Liver (tissue), 9 donors: ENCODE results near the gene NKD2. TPM values are rescaled to one million over a fixed set of nuclear protein-coding genes. Genes with fewer than 3 reads are reported as not detected.

Experiments used
- DNase-seq: peaks from one replicate; pipeline ENCODE4 v3.0.0-alpha.2; 2017; ENCODE audit warnings: low spot score
- H3K27ac ChIP-seq, 2 donors: one replicate each; pipeline ENCODE4 v1.7.0; 2013; ENCODE audit warnings: inconsistent platforms in 2 of 2, low read length in 2 of 2, control low read depth in 1 of 2, low read depth in 1 of 2, mild to moderate bottlenecking in 1 of 2
- H3K27me3 ChIP-seq, 4 donors: one replicate each; pipeline versions ENCODE4 v1.6.1 to v1.7.0; 2013; ENCODE audit warnings: low read length in 3 of 4, inconsistent platforms in 1 of 4, mild to moderate bottlenecking in 1 of 4, moderate library complexity in 1 of 4; ENCODE audit not compliant: control insufficient read depth in 4 of 4, insufficient read depth in 4 of 4
- H3K36me3 ChIP-seq, 4 donors: one replicate each; pipeline versions ENCODE4 v1.6.1 to v1.7.0; 2013; ENCODE audit warnings: low read length in 3 of 4, mild to moderate bottlenecking in 3 of 4, low read depth in 1 of 4, moderate library complexity in 1 of 4; ENCODE audit not compliant: control insufficient read depth in 4 of 4, insufficient read depth in 3 of 4
- H3K4me1 ChIP-seq, 4 donors: one replicate each; pipeline versions ENCODE4 v1.6.1 to v1.7.0; 2013; ENCODE audit warnings: low read length in 3 of 4, mild to moderate bottlenecking in 3 of 4, moderate library complexity in 1 of 4; ENCODE audit not compliant: control insufficient read depth in 4 of 4, insufficient read depth in 4 of 4
- H3K4me3 ChIP-seq, 3 donors: one replicate each; pipeline versions ENCODE4 v1.6.1 to v1.7.0; 2013; ENCODE audit warnings: low read length in 3 of 3, control low read depth in 1 of 3, low read depth in 1 of 3, mild to moderate bottlenecking in 1 of 3
- H3K9ac ChIP-seq, 2 donors: one replicate each; pipeline ENCODE4 v1.7.0; 2013; ENCODE audit warnings: low read length in 2 of 2, mild to moderate bottlenecking in 2 of 2, moderate library complexity in 2 of 2, control low read depth in 1 of 2, low read depth in 1 of 2
- H3K9me3 ChIP-seq, 4 donors: one replicate each; pipeline versions ENCODE4 v1.6.1 to v1.7.0; 2013; ENCODE audit warnings: low read length in 3 of 4; ENCODE audit not compliant: control insufficient read depth in 4 of 4
- FOXA1 ChIP-seq: IDR thresholded peaks from 2 replicates; pipeline ENCODE4 v1.6.1; 2016; ENCODE audit warnings: antibody characterized with exemption
- FOXA2 ChIP-seq: IDR thresholded peaks from 2 replicates; pipeline ENCODE4 v1.6.1; 2016; ENCODE audit warnings: antibody characterized with exemption
- HNF4A ChIP-seq, 2 donors: conservative IDR thresholded peaks; 2 replicates each; pipeline ENCODE4 v1.6.1; 2016; ENCODE audit warnings: antibody characterized with exemption in 2 of 2, mild to moderate bottlenecking in 2 of 2
- HNF4G ChIP-seq: IDR thresholded peaks from 2 replicates; pipeline ENCODE4 v1.6.1; 2016; ENCODE audit warnings: antibody characterized with exemption
- JUND ChIP-seq, 2 donors: IDR thresholded peaks; 2 replicates each; pipeline ENCODE4 v1.6.1; 2016; ENCODE audit warnings: antibody characterized with exemption in 2 of 2
- NR2F2 ChIP-seq: IDR thresholded peaks from 2 replicates; pipeline ENCODE4 v1.6.1; 2016; ENCODE audit warnings: antibody characterized with exemption
- RXRA ChIP-seq, 2 donors: IDR thresholded peaks; 2 replicates each; pipeline ENCODE4 v1.6.1; 2017 to 2018; ENCODE audit warnings: antibody characterized with exemption in 2 of 2, mild to moderate bottlenecking in 1 of 2
- TAF1 ChIP-seq: conservative IDR thresholded peaks from 2 replicates; pipeline ENCODE4 v1.6.1; 2016; ENCODE audit warnings: antibody characterized with exemption, mild to moderate bottlenecking
- YY1 ChIP-seq: IDR thresholded peaks from 2 replicates; pipeline ENCODE4 v1.6.1; 2016; ENCODE audit warnings: antibody characterized with exemption, mild to moderate bottlenecking
- WGBS: extraction: QIAGEN DNeasy Blood & Tissue Kit; methylation state at CpG from one replicate; pipeline ENCODE4 v1.1.7; 2013; 5-methylcytosine and 5-hydroxymethylcytosine counted together
- polyA plus RNA-seq, 2 donors: library from polyadenylated mRNA; stranded (reverse) in 1 of 2; unstranded in 1 of 2; fragments of 200-250 nt in 1 of 2; fragments of >200 nt in 1 of 2; fragmentation: Nextera tagmentation in 1 of 2; extraction: Ambion mirVana in 1 of 2; gene quantifications; one replicate each; pipeline versions ENCODE4 v1.2.1 to v1.2.3, GENCODE V29; 2013 to 2015
- total RNA-seq, 2 donors: library from RNA; depleted of rRNA; stranded (reverse); fragments of >200 nt; gene quantifications; one replicate each; pipeline ENCODE4 v1.2.3, GENCODE V29; 2014
- TF ChIP-seq, protein P1 (sequence below): IDR thresholded peaks from 2 replicates; pipeline ENCODE4 v1.6.1; 2016; ENCODE audit warnings: antibody characterized with exemption
- TF ChIP-seq, protein P2 (sequence below): IDR thresholded peaks from 2 replicates; pipeline ENCODE4 v1.6.1; 2016; ENCODE audit warnings: antibody characterized with exemption
- TF ChIP-seq, protein P3 (sequence below): IDR thresholded peaks from 2 replicates; pipeline ENCODE4 v1.6.1; 2016; ENCODE audit warnings: antibody characterized with exemption, mild to moderate bottlenecking
- TF ChIP-seq, protein P4 (sequence below): fragments of 150-350 bp; IDR thresholded peaks from 2 replicates; pipeline ENCODE4 v1.5.1; 2017; ENCODE audit warnings: improper control_type of control experiment, low read depth, low read length; ENCODE audit not compliant: missing input control
- TF ChIP-seq, protein P5 (sequence below): IDR thresholded peaks from 2 replicates; pipeline ENCODE4 v1.6.1; 2016; ENCODE audit warnings: antibody characterized with exemption
- donor health status: healthy.
- donor health status: healthy.
- donor health status: healthy.
- donor health status: healthy.
- donor health status: healthy.

Gene NKD2
- total and polyA plus RNA-seq, 4 donors, result 0.09 to 1.3 (median 0.42) TPM

DNA sequence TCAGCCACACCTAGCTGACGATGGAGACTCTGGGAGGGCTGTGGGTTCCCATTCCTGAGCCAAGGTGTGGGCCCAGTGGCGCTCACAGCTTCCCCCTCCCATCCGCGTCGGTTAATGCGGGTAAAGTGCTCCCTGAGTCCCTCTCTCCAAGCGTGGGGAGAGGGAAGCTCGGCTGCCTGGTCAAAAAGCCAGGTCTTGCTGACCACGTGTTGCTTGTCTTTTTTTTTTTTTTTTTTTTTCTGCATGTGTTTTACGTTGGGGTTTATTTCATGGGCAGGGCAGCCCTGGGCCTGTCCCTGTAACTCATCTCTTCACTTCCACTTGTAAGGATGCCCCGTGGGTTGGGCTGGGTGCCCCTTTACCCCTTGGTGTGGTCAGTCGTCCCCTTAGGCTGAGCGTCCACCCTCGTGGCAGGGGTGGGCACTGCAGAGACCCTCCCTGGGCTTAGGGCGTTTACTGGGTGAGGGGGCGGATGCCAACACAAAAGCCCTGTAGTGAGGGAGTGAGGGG, 11.9 kb downstream of the NKD2 start:
- no peaks in the 10 kb centered on the region for H3K36me3 ChIP-seq
- 84% methylated on average over 16 of the region's 16 CpGs for WGBS
- TF ChIP-seq NR2F2, result no peak
- no peak for TF ChIP-seq RXRA (IDR thresholded peaks at IDR 0.05)
- no peak for TF ChIP-seq TAF1
- TF ChIP-seq, protein P1, sequence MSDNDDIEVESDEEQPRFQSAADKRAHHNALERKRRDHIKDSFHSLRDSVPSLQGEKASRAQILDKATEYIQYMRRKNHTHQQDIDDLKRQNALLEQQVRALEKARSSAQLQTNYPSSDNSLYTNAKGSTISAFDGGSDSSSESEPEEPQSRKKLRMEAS, result no peak
- no peak for TF ChIP-seq HNF4A (conservative IDR thresholded peaks at IDR 0.05)
- TF ChIP-seq FOXA1, result no peak
- TF ChIP-seq, protein P2, sequence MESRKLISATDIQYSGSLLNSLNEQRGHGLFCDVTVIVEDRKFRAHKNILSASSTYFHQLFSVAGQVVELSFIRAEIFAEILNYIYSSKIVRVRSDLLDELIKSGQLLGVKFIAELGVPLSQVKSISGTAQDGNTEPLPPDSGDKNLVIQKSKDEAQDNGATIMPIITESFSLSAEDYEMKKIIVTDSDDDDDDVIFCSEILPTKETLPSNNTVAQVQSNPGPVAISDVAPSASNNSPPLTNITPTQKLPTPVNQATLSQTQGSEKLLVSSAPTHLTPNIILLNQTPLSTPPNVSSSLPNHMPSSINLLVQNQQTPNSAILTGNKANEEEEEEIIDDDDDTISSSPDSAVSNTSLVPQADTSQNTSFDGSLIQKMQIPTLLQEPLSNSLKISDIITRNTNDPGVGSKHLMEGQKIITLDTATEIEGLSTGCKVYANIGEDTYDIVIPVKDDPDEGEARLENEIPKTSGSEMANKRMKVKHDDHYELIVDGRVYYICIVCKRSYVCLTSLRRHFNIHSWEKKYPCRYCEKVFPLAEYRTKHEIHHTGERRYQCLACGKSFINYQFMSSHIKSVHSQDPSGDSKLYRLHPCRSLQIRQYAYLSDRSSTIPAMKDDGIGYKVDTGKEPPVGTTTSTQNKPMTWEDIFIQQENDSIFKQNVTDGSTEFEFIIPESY, result no peak
- no peak for TF ChIP-seq JUND (IDR thresholded peaks at IDR 0.05)
- TF ChIP-seq, protein P3, sequence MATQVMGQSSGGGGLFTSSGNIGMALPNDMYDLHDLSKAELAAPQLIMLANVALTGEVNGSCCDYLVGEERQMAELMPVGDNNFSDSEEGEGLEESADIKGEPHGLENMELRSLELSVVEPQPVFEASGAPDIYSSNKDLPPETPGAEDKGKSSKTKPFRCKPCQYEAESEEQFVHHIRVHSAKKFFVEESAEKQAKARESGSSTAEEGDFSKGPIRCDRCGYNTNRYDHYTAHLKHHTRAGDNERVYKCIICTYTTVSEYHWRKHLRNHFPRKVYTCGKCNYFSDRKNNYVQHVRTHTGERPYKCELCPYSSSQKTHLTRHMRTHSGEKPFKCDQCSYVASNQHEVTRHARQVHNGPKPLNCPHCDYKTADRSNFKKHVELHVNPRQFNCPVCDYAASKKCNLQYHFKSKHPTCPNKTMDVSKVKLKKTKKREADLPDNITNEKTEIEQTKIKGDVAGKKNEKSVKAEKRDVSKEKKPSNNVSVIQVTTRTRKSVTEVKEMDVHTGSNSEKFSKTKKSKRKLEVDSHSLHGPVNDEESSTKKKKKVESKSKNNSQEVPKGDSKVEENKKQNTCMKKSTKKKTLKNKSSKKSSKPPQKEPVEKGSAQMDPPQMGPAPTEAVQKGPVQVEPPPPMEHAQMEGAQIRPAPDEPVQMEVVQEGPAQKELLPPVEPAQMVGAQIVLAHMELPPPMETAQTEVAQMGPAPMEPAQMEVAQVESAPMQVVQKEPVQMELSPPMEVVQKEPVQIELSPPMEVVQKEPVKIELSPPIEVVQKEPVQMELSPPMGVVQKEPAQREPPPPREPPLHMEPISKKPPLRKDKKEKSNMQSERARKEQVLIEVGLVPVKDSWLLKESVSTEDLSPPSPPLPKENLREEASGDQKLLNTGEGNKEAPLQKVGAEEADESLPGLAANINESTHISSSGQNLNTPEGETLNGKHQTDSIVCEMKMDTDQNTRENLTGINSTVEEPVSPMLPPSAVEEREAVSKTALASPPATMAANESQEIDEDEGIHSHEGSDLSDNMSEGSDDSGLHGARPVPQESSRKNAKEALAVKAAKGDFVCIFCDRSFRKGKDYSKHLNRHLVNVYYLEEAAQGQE, result no peak
- TF ChIP-seq, protein P4, sequence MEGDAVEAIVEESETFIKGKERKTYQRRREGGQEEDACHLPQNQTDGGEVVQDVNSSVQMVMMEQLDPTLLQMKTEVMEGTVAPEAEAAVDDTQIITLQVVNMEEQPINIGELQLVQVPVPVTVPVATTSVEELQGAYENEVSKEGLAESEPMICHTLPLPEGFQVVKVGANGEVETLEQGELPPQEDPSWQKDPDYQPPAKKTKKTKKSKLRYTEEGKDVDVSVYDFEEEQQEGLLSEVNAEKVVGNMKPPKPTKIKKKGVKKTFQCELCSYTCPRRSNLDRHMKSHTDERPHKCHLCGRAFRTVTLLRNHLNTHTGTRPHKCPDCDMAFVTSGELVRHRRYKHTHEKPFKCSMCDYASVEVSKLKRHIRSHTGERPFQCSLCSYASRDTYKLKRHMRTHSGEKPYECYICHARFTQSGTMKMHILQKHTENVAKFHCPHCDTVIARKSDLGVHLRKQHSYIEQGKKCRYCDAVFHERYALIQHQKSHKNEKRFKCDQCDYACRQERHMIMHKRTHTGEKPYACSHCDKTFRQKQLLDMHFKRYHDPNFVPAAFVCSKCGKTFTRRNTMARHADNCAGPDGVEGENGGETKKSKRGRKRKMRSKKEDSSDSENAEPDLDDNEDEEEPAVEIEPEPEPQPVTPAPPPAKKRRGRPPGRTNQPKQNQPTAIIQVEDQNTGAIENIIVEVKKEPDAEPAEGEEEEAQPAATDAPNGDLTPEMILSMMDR, result no peak

DNA sequence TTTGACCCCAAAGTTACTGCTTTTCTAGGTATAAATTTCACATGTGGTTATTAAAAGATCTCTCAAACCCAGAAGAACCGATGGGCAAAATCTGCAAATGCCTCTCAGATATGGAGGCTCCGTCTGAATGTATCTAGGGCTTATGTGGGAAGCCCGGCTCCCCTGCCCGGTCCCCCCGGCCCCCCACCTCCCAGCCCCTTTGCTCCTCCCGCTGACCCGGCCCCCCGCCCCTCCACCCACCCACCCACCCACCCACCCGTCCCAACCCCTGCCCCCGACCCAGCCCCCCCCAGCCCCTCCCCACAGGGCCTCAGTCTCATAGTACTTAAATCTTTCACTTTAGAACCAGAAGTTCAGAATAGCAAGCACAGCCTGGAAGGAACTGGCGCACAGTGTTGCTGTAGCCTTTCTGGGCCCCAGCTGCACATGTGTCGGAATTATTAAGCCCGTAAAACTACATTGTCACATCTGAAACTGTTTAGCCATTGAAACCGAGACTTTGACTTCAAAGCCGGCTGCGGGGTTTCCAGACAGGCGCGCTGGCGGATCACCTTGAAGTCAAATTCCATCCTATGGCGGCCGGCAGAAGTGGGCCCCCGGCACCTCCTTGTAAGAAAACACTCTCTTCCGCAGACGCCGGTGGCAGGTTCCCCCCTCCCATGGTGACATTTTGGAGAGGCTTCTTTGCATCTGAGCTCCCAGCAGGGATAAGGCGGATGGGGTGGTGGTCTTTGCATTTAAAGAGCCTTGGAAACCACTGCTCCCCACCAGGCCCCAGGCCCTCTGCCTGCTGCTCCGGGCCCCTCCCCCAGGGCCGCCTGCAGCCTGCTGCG, 12.8 kb downstream of the NKD2 start:
- no peak overlapping the region for H3K27ac ChIP-seq
- no peak overlapping the region for H3K9ac ChIP-seq
- peaks cover 0 to 4% (median under 1%) of the 10 kb centered on the region in 4 donors for H3K4me1 ChIP-seq
- no peaks in the 10 kb centered on the region for H3K27me3 ChIP-seq
- TF ChIP-seq YY1, result no peak
- no peak for TF ChIP-seq TAF1
- TF ChIP-seq HNF4G, result no peak
- TF ChIP-seq HNF4A (conservative IDR thresholded peaks at IDR 0.05), result no peak
- TF ChIP-seq, protein P1, result no peak
- TF ChIP-seq, protein P5, sequence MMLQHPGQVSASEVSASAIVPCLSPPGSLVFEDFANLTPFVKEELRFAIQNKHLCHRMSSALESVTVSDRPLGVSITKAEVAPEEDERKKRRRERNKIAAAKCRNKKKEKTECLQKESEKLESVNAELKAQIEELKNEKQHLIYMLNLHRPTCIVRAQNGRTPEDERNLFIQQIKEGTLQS, result no peak
- TF ChIP-seq, protein P2, result no peak
- no peak for TF ChIP-seq FOXA2
- TF ChIP-seq, protein P4, result no peak
- TF ChIP-seq RXRA (IDR thresholded peaks at IDR 0.05), result no peak
- TF ChIP-seq JUND (IDR thresholded peaks at IDR 0.05), result no peak
- TF ChIP-seq FOXA1, result no peak
- TF ChIP-seq NR2F2, result no peak
- H3K9me3 ChIP-seq, result no peaks in the 10 kb centered on the region
- WGBS, result 58% methylated on average over 29 of the region's 29 CpGs
- no peak overlapping the region for H3K4me3 ChIP-seq
- DNase-seq, result no peak
- H3K36me3 ChIP-seq, result no peaks in the 10 kb centered on the region

More for the DNA sequence above, 11.9 kb downstream of the NKD2 start:
- Histone ChIP-seq H3K27me3 (no peaks in the 10 kb centered on the region), H3K4me3 (no peak overlapping the region), H3K9me3 (no peaks in the 10 kb centered on the region), H3K9ac (no peak overlapping the region), H3K4me1 (peaks cover 0 to 9% (median 3%) of the 10 kb centered on the region in 4 donors), H3K27ac (no peak overlapping the region)
- no peak for DNase-seq
